ENCODE results near the gene MEST.
"Not testable (repeated sequence)": the region's sequence is repeated elsewhere in the genome, so short reads cannot be mapped to it uniquely, and the experiment has no call there.

MEST gene

DNA sequence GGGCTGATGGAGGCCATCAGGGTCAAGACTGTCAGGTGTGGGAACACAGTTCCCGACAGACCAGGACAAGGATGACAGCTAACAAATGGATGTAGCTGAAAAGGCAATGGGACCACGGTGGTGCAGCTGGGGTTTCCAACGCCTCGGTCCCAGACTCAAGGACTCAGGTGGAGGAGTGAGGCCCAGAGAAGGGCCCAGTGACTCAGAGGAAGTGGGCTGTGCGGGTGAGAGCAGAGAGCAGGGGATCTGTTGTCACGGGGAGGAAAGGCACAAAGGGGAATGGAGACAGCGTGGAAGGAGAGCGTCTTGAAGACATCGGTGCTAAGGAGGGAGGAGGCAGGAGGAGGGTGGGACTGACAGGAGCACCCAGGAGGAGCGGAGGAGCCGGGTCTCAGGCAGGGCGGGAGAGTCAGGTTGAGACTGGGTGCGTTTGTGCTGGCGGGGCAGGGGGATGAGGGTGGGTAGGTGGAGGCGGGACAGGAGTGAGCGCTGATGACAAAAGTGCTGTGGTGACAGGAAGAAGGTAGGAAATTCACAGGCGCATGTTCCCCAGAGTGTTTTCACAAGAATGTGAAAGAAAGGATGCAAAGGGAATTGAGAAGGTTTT, 31.7 kb downstream of the MEST start:
- DNase-seq (ENCODE audit: low read depth in 2 of 2): not testable (repeated sequence)

DNA sequence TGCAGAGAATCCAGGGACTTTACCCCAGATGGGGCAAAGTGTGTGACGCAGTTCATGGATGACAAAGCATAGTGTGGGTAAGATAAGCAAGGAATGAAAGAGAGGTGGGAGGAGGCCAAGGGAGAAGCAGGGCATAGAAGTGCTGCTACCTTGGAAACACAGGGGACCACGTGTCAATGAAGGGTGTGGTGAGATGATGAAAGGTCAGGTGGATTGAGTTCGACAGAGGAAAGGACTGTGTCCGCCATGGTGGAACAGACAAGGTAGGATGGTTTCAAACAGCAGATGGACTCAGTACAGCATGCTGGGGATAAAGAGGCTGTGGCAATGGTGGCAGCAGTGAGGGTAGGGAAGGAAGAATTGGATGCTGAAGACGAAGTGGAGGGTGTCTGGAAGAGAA, 32.7 kb downstream of the MEST start:
- DNase-seq (ENCODE audit: low read depth in 2 of 2): no peak

- not testable (repeated sequence) for DNase-seq (ENCODE audit: low read depth in 2 of 2)
Measured at GRCh38 chr7:130527752-130528355, 36.0 kb downstream of the MEST start.

- DNase-seq (ENCODE audit: low read depth in 2 of 2): no peak
Measured at GRCh38 chr7:130529417-130529816, 37.5 kb downstream of the MEST start.

GRCh38 chr7:130537894-130538293, 46.0 kb downstream of the MEST start:
- not testable (repeated sequence) for DNase-seq (ENCODE audit: low read depth in 2 of 2)

DNA sequence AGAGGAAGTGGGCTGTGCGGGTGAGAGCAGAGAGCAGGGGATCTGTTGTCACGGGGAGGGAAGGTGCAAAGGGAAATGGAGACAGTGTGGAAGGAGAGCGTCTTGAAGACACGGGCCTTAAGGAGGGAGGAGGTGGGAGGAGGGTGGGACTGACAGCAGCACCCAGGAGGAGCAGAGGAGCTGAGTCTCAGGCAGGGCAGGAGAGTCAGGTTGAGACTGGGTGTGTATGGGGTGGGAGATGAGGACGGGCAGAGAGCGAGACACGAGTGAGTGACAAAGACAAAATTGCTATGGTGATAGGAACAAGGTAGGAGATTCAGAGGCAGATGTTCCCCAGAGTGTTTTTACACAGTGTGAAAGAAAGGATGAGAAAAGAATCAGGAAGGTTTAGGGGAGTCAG, 49.4 kb downstream of the MEST start:
- DNase-seq (ENCODE audit: low read depth in 2 of 2): not testable (repeated sequence)

GRCh38 chr7:130542297-130542696, 50.4 kb downstream of the MEST start:
- not testable (repeated sequence) for DNase-seq (ENCODE audit: low read depth in 2 of 2)

- DNase-seq (ENCODE audit: low read depth in 2 of 2): no peak
Measured at GRCh38 chr7:130543487-130544010, 51.7 kb downstream of the MEST start.

GRCh38 chr7:130544356-130544755, 52.5 kb downstream of the MEST start:
- no peak for DNase-seq (ENCODE audit: low read depth in 2 of 2)

GRCh38 chr7:130553398-130554029, 61.6 kb downstream of the MEST start:
- no peak for DNase-seq (ENCODE audit: low read depth in 2 of 2)

DNA sequence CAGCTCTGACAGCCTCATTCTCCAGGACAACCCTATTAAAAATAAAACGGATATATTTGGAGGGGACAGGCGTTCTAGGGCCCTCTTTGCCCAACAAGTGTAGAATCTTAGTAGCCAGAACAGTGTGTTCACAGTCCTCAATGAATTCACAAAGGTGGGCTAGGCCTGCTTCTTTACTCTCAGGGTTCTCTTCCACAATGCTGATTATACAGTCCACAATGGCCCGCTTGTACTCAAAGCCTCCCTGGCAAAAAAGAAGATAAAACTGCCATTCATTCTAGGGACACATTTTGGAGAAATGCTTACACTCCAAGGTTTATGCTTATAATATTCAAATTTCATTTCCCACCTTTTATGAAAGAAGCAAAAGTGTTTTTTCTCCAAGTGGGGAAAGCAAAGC, 62.6 kb downstream of the MEST start:
- no peak for DNase-seq (ENCODE audit: low read depth in 2 of 2)

Data from stimulated activated CD8-positive, alpha-beta memory T cell treated with anti-CD3 and anti-CD28 coated beads, Interleukin-2, amount 100 ng/mL, for 48 hours (primary cell).